NT2/D1 (cell line): ENCODE measurements around the gene PLLP.
A peak's percentile ranks its signal among the peaks of the same experiment; 100 is the strongest.

Source experiments
- DNase-seq: peaks from one replicate; pipeline ENCODE4 v3.0.0-alpha.2; 2011; ENCODE audit warnings: low read depth, low spot score
- H3K27me3 ChIP-seq: 2 replicates; pipeline ENCODE4 v1.6.0; 2011; ENCODE audit warnings: mild to moderate bottlenecking; ENCODE audit not compliant: insufficient read length, insufficient read depth
- H3K36me3 ChIP-seq: 2 replicates; pipeline ENCODE4 v1.6.1; 2011; ENCODE audit warnings: mild to moderate bottlenecking, low read length, mixed read lengths; ENCODE audit not compliant: insufficient read depth, insufficient read length
- H3K4me1 ChIP-seq: 2 replicates; pipeline ENCODE4 v1.5.1; 2011; ENCODE audit not compliant: insufficient read depth, insufficient read length
- H3K4me3 ChIP-seq: 2 replicates; pipeline ENCODE4 v1.5.1; 2011; ENCODE audit warnings: low read depth; ENCODE audit not compliant: insufficient read length
- H3K9ac ChIP-seq: 2 replicates; pipeline ENCODE4 v1.6.0; 2011; ENCODE audit warnings: low read depth; ENCODE audit not compliant: insufficient read length
- H3K9me3 ChIP-seq: 2 replicates; pipeline ENCODE4 v1.5.1; 2011; ENCODE audit warnings: mild to moderate bottlenecking, low read length; ENCODE audit not compliant: insufficient read depth
- SUZ12 ChIP-seq: IDR thresholded peaks from 2 replicates; pipeline ENCODE4 v1.6.1; 2011; ENCODE audit not compliant: insufficient read length, insufficient read depth; ENCODE audit errors: extremely low read depth
- YY1 ChIP-seq: IDR thresholded peaks from 2 replicates; pipeline ENCODE4 v1.6.1; 2011; ENCODE audit not compliant: insufficient read length, insufficient read depth
- ZNF274 ChIP-seq: IDR thresholded peaks from 2 replicates; pipeline ENCODE4 v1.6.1; 2011; ENCODE audit warnings: mild to moderate bottlenecking, low read depth, low read length

Gene PLLP

GRCh38 chr16:57285379-57285778, 907 bp upstream of the PLLP start:
- TF ChIP-seq SUZ12 (no peak), YY1 (no peak), ZNF274 (no peak)
- Histone ChIP-seq H3K9ac (no peak overlapping the region), H3K4me3 (no peak overlapping the region), H3K4me1 (peaks cover 12% of the 10 kb centered on the region), H3K9me3 (no peaks in the 10 kb centered on the region), H3K27me3 (peaks cover 32% of the 10 kb centered on the region), H3K36me3 (no peaks in the 10 kb centered on the region)
- no peak for DNase-seq

DNA sequence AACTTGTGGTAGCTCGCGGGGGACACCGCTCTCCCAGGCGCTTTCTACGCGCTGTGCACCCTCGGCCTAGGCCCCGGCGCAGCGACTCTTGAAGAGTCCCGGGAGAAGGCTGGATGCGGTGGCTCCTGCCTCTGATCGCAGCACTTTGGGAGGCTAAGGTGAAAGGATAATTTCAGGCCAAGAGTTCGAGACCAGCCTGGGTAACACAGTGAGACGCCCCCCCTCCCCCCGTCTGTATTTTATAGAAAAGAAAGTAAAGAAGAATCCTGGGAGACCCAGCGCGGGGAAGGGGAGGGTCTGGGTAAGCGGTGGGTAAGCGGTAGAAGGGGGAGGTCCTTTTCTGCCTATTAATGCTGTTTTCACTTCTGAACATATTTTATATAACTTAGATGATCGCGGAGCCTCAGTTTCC, 486 bp upstream of the PLLP start:
- peaks cover 32% of the 10 kb centered on the region for H3K27me3 ChIP-seq
- H3K9ac ChIP-seq = peak overlapping the region; percentile 86
- H3K36me3 ChIP-seq = no peaks in the 10 kb centered on the region
- H3K4me1 ChIP-seq = peaks cover 8% of the 10 kb centered on the region
- H3K4me3 ChIP-seq = peak overlapping the region; percentile 70
- H3K9me3 ChIP-seq = no peaks in the 10 kb centered on the region
- no peak for TF ChIP-seq SUZ12
- no peak for TF ChIP-seq YY1
- TF ChIP-seq ZNF274 = no peak
- DNase-seq = no peak

DNA sequence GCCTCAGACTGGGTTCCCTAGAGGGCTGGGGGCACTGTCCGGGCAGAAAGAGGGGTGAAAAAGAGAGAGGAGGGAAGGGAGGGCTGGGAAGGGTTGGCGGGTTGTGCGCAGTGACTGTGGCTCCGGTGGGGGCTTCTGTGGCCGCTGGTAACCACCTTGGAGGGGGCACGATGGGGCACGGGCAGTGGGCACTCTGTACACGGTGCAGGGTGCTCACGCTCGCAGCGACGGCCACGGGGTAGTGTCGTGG, 588 bp downstream of the PLLP start:
- Histone ChIP-seq H3K36me3 (no peaks in the 10 kb centered on the region), H3K4me3 (peak overlapping the region; percentile 70), H3K9ac (peak overlapping the region; percentile 86), H3K9me3 (no peaks in the 10 kb centered on the region), H3K27me3 (peaks cover 32% of the 10 kb centered on the region), H3K4me1 (peaks cover 7% of the 10 kb centered on the region)
- no peak for DNase-seq
- TF ChIP-seq SUZ12 (no peak), YY1 (no peak), ZNF274 (no peak)

- TF ChIP-seq SUZ12 (no peak), YY1 (no peak), ZNF274 (no peak)
- Histone ChIP-seq H3K36me3 (no peaks in the 10 kb centered on the region), H3K27me3 (peaks cover 32% of the 10 kb centered on the region), H3K4me3 (peak overlapping the region; percentile 70), H3K4me1 (peaks cover 7% of the 10 kb centered on the region), H3K9me3 (no peaks in the 10 kb centered on the region), H3K9ac (peak overlapping the region; percentile 86)
- no peak for DNase-seq
These were observed 1.1 kb downstream of the PLLP start for GRCh38 chr16:57283214-57283958.

- H3K9ac ChIP-seq = no peak overlapping the region
- no peaks in the 10 kb centered on the region for H3K36me3 ChIP-seq
- peaks cover 32% of the 10 kb centered on the region for H3K27me3 ChIP-seq
- TF ChIP-seq ZNF274 (no peak), SUZ12 (no peak)
- no peak for DNase-seq
- no peak overlapping the region for H3K4me3 ChIP-seq
- H3K9me3 ChIP-seq = no peaks in the 10 kb centered on the region
- peaks cover 7% of the 10 kb centered on the region for H3K4me1 ChIP-seq
These were observed 1.8 kb downstream of the PLLP start for GRCh38 chr16:57282510-57283213.

DNA sequence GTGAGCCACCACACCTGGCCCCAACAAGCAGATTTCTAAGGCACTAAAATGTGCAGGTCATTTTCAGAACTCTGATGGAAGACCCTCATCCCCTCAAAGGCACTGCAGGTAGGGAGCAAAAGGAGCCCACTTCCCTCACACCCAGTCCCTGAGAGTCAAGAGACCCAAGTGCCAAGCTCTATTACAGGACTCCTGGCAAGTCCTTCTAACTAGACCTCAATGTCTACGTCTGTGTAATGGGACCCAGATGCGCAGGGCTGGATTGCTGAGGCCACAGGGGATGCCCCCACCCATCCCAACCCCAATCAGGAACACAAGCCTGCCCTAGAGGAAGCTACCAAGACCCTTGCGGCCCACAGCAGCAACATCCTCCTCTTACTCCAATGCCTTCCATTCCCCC, 2.7 kb downstream of the PLLP start:
- H3K9ac ChIP-seq = no peak overlapping the region
- no peaks in the 10 kb centered on the region for H3K36me3 ChIP-seq
- no peak overlapping the region for H3K4me3 ChIP-seq
- TF ChIP-seq ZNF274 = no peak
- TF ChIP-seq SUZ12 = no peak
- TF ChIP-seq YY1 = no peak
- H3K9me3 ChIP-seq = no peaks in the 10 kb centered on the region
- H3K27me3 ChIP-seq = peaks cover 32% of the 10 kb centered on the region
- no peak for DNase-seq
- H3K4me1 ChIP-seq = peaks cover 7% of the 10 kb centered on the region

DNA sequence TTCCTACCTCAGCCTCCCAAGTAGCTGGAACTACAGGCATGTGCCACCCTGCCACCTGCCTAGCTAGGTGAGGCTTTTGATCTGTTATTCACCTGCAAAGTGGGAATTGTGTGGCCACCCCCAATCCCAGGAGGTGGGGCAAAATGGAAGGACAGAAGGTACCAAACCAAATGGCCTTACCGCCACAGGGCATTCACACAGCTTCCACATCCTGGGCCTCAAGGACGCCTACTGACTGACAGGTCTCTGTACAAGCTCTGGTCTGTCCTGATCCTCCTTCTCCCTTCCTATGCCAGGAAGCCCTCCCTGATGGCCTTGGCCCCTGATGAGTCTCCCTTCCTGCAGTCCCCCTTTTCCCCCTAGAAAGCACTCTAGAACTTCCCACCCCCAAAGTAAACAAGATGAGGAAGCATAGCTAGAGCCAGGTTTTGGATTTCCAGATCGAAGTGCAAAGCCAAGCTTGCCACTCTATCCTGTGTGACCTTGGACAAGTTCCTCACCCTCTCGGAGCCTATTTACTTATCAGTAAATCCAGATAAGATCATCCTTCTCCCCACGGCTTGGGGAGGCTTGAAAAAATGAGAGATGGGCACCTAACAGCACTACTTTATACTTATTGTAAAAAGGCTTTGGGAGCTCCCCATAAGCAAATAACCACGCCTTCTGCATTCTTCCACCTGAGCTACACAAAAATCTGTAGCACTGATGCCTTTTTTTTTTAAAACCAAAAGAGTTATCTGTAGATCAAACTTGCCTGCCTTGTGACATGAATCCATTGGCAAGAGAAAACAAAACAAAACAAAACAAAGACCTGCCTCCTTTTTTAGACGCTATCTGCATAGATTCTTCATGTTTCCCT, 4.5 kb downstream of the PLLP start:
- Histone ChIP-seq H3K4me3 (no peak overlapping the region), H3K9ac (no peak overlapping the region), H3K36me3 (no peaks in the 10 kb centered on the region), H3K9me3 (no peaks in the 10 kb centered on the region), H3K4me1 (peaks cover 7% of the 10 kb centered on the region), H3K27me3 (peaks cover 25% of the 10 kb centered on the region)
- TF ChIP-seq YY1 = no peak
- TF ChIP-seq ZNF274 = no peak
- TF ChIP-seq SUZ12 = no peak
- DNase-seq = no peak
